CD4-positive, alpha-beta memory T cell (primary cell): Measurements from ENCODE around the gene CRACR2A. TPM values are rescaled to one million over a fixed set of nuclear protein-coding genes. Genes with fewer than 3 reads are reported as not detected.

ENCODE experiments used
- CTCF ChIA-PET: fragments of 350-600 bp; sonication (Branson Sonifier 250); formaldehyde crosslinking; loops from one replicate; lab custom pipeline; 2021; ENCODE audit warnings: inconsistent platforms; ENCODE audit not compliant: partially characterized antibody; lab: Charles Lee
- POLR2A ChIA-PET: fragments of 350-600 bp; sonication (Branson Sonifier 250); formaldehyde crosslinking; loops from one replicate; lab custom pipeline; 2021; ENCODE audit not compliant: partially characterized antibody; lab: Charles Lee
- DNase-seq, 5 donors: peaks; one replicate each; pipeline versions ENCODE4 v3.0.0 to v3.0.0-alpha.2; 2020 to 2022; ENCODE audit warnings: mixed read lengths in 1 of 5
- H3K27ac ChIP-seq: one replicate; pipeline ENCODE4 v1.7.0; 2013; ENCODE audit warnings: low read depth, low read length
- H3K27me3 ChIP-seq: 2 replicates; pipeline ENCODE4 v1.7.0; 2013; ENCODE audit warnings: mild to moderate bottlenecking, low read length, moderate library complexity; ENCODE audit not compliant: insufficient read depth
- H3K36me3 ChIP-seq: 2 replicates; pipeline ENCODE4 v1.7.0; 2013; ENCODE audit warnings: mild to moderate bottlenecking, low read length, moderate library complexity; ENCODE audit not compliant: insufficient read depth
- H3K4me1 ChIP-seq: 2 replicates; pipeline ENCODE4 v1.7.0; 2013; ENCODE audit warnings: mild to moderate bottlenecking, low read length, moderate library complexity; ENCODE audit not compliant: insufficient read depth
- H3K4me3 ChIP-seq, 2 donors: one replicate each; pipeline ENCODE4 v1.7.0; 2013; ENCODE audit warnings: low read length in 2 of 2, mild to moderate bottlenecking in 1 of 2
- H3K9me3 ChIP-seq, 2 donors: one replicate each; pipeline ENCODE4 v1.7.0; 2013; ENCODE audit warnings: low read length in 2 of 2, control low read depth in 1 of 2; ENCODE audit not compliant: control insufficient read depth in 1 of 2
- H3K27ac Mint-ChIP-seq, 7 donors: one replicate each; pipeline ENCODE4 v1.8.0; 2020 to 2021; ENCODE audit warnings: mixed read lengths in 7 of 7, mild to moderate bottlenecking in 6 of 7, inconsistent platforms in 3 of 7, moderate library complexity in 3 of 7
- H3K27me3 Mint-ChIP-seq, 2 donors: one replicate each; pipeline ENCODE4 v1.8.0; 2020 to 2021; ENCODE audit warnings: mixed read lengths in 2 of 2
- H3K36me3 Mint-ChIP-seq, 2 donors: one replicate each; pipeline ENCODE4 v1.8.0; 2020 to 2021; ENCODE audit warnings: mixed read lengths in 2 of 2, inconsistent platforms in 1 of 2, mild to moderate bottlenecking in 1 of 2
- H3K4me1 Mint-ChIP-seq, 4 donors: one replicate each; pipeline ENCODE4 v1.8.0; 2020 to 2021; ENCODE audit warnings: mixed read lengths in 4 of 4, mild to moderate bottlenecking in 1 of 4
- H3K4me3 Mint-ChIP-seq, 8 donors: one replicate each; pipeline ENCODE4 v1.8.0; 2020 to 2021; ENCODE audit warnings: mixed read lengths in 8 of 8, mild to moderate bottlenecking in 7 of 8, moderate library complexity in 6 of 8, inconsistent platforms in 3 of 8
- H3K9me3 Mint-ChIP-seq, 8 donors: one replicate each; pipeline ENCODE4 v1.8.0; 2020 to 2021; ENCODE audit warnings: mixed read lengths in 8 of 8, mild to moderate bottlenecking in 5 of 8, inconsistent platforms in 3 of 8, moderate library complexity in 1 of 8
- intact Hi-C: fragments of 100-400 bp; cut with micrococcal nuclease; formaldehyde crosslinking; loops from one replicate; pipeline ENCODE4 v1.15.1; 2023
- polyA plus RNA-seq, 2 donors: library from polyadenylated mRNA; unstranded; fragments of 300-500 nt; fragmentation: Illumina TruSeq; gene quantifications; one replicate each; pipeline ENCODE4 v1.2.3, GENCODE V29; 2021
- total RNA-seq, 2 experiments: library from RNA; stranded (reverse); gene quantifications; one replicate each; pipeline ENCODE4 v1.2.3, GENCODE V29; 2021

Gene CRACR2A
- total and polyA plus RNA-seq, 4 experiments from 2014 or later = 5.6 to 37.6 (median 27.9) TPM

DNA sequence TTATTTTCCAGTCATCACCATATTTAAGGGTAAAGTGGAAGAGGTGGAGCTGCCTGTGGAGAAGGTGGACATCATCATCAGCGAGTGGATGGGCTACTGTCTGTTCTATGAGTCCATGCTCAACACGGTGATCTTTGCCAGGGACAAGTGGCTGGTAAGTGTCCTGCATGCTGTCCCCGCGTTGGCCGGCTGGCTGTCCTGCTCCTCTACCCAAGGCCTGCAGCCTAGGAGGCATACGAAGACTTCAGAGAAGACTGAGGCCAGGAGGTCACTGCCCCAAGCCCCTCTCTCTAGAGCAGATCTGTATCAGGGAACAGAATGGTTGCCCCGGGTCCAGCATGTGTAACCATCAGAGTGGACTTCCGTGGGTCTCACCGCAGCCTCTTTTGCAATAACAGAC lies 184.2 kb downstream of the CRACR2A start:
- Mint-ChIP-seq H3K27me3 (peaks cover 7 to 11% of the 10 kb centered on the region in 2 donors), H3K4me3 (no peak overlapping the region), H3K36me3 (no peaks in the 10 kb centered on the region), H3K27ac (no peak overlapping the region), H3K4me1 (peaks cover 0 to 1% (median 0%) of the 10 kb centered on the region in 4 donors), H3K9me3 (no peaks in the 10 kb centered on the region)
- intact Hi-C loops = no loop called here
- no peak overlapping the region for H3K4me3 ChIP-seq
- ChIA-PET POLR2A (no interaction called here), CTCF (no interaction called here)
- no peaks in the 10 kb centered on the region for H3K4me1 ChIP-seq
- H3K36me3 ChIP-seq = no peaks in the 10 kb centered on the region
- H3K27ac ChIP-seq = no peak overlapping the region
- H3K9me3 ChIP-seq = no peaks in the 10 kb centered on the region
- no peak for DNase-seq
- no peaks in the 10 kb centered on the region for H3K27me3 ChIP-seq

DNA sequence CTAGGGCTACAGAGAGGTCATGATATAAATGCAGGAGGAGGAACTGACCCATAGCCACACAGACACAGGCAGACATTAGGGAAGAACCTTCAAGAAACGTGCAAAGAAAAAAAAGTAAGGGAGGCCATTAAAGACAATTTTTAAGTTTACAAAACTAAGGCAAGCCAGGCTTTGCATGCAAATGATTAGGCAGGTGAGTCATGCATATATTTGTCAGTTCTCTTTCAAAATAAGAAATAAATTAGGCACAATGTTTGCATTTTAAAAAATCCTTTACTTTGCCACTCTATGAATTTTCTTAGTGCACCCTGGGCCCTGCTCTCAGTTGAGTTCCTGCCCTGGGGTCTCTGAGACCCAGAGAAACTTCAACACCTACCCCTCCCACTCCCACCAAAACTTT lies 186.9 kb downstream of the CRACR2A start:
- Mint-ChIP-seq H3K36me3 (no peaks in the 10 kb centered on the region), H3K27ac (peak overlapping the region in 1 of 7 donors; percentile 31), H3K4me3 (no peak overlapping the region), H3K27me3 (peaks cover 10 to 13% of the 10 kb centered on the region in 2 donors), H3K4me1 (no peaks in the 10 kb centered on the region), H3K9me3 (no peaks in the 10 kb centered on the region)
- Histone ChIP-seq H3K9me3 (no peaks in the 10 kb centered on the region), H3K27ac (no peak overlapping the region), H3K4me3 (no peak overlapping the region), H3K36me3 (no peaks in the 10 kb centered on the region), H3K4me1 (no peaks in the 10 kb centered on the region), H3K27me3 (no peaks in the 10 kb centered on the region)
- ChIA-PET CTCF (no interaction called here), POLR2A (no interaction called here)
- intact Hi-C loops = no loop called here
- DNase-seq = no peak

Other genes with a start within 250 kb of the CRACR2A start
- gene PARP11, start 120.3 kb upstream of the CRACR2A start, total RNA-seq = 10 to 100 TPM; 36.4 to 39.9 TPM
- 1 to 10 TPM; 7.6 to 8.0 TPM for gene PARP11, start 120.3 kb upstream of the CRACR2A start, polyA plus RNA-seq